ENCODE data around the gene U2AF1L4. TPM values are rescaled to one million over a fixed set of nuclear protein-coding genes. Genes with fewer than 3 reads are reported as not detected.

The U2AF1L4 gene
- total RNA-seq, 3 donors from 2014 or later (not counting 1 experiment from before 2014, with no cell fraction given) = 63.7 to 78.2 (median 73.0) TPM

DNA sequence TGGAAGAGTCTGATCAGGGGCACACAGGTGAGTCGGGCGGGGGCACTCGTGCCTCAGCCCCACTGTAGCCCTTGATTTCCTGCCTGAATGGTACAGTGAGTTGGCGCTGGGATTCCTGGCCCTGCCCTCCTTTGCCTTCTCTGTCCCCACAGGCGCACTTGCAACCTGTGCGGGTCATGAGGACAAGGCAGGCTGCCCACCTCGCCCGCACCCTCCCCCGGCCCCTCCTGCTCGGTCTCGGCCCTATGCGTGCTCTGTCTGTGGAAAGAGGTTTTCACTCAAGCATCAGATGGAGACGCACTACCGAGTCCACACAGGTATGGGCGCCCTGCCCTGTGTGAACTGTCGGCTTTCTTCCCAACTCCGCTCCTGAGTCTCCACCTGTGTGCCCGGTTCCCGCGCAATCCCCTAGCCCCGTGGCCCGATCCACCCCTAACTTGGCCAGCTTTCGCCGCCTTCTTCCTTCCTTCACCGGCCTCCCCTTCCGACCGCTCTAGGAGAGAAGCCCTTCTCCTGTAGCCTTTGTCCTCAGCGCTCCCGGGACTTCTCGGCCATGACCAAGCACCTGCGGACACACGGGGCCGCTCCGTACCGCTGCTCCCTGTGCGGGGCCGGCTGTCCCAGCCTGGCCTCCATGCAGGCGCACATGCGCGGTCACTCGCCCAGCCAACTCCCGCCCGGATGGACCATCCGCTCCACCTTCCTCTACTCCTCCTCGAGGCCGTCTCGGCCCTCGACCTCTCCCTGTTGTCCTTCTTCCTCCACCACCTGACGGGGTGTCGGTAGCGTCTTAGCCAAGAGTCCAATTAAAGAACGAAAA lies 29.0 kb downstream of the U2AF1L4 start:
- no peak for TF ChIP-seq CTCF (IDR thresholded peaks at IDR 0.05)
- Mint-ChIP-seq H3K4me3 (peak overlapping the region; percentile 99), H3K27me3 (ENCODE audit: low read depth in 2 of 2) (no peaks in the 10 kb centered on the region), H3K27ac (peak overlapping the region; percentile 94 to 98), H3K9me3 (no peaks in the 10 kb centered on the region), H3K36me3 (no peaks in the 10 kb centered on the region), H3K4me1 (peaks cover 16 to 51% of the 10 kb centered on the region in 2 donors)
- ATAC-seq (no peak), DNase-seq (peak in 1 of 2 donors; percentile 55)
- intact Hi-C loops (cut with micrococcal nuclease) = loop anchor here (1.0 to 2.0 kb wide), 4 partner anchors 14 to 205 kb away; partner anchors contain the start of gene RBM42
- peak overlapping the region; percentile 86 for H3K4me3 ChIP-seq (ENCODE audit: low read length)
- H3K27me3 ChIP-seq (ENCODE audit: control insufficient read depth, insufficient read depth, low read length) = no peaks in the 10 kb centered on the region
- peaks cover 7% of the 10 kb centered on the region for H3K36me3 ChIP-seq (ENCODE audit: control insufficient read depth, insufficient read depth, low read length)
- no peaks in the 10 kb centered on the region for H3K9me3 ChIP-seq (ENCODE audit: control insufficient read depth, insufficient read depth, low read length)
- H3K4me1 ChIP-seq (ENCODE audit: control insufficient read depth, insufficient read depth, low read length) = peaks cover 53% of the 10 kb centered on the region
- peak overlapping the region; percentile 79 for H3K27ac ChIP-seq (ENCODE audit: low read length)
- WGBS (ENCODE audit: insufficient coverage) = 2% methylated on average over 52 of the region's 52 CpGs

- 89% methylated on average over 7 of the region's 7 CpGs for WGBS (ENCODE audit: insufficient coverage)
- peaks cover 4% of the 10 kb centered on the region for H3K36me3 ChIP-seq (ENCODE audit: control insufficient read depth, insufficient read depth, low read length)
- H3K27ac ChIP-seq (ENCODE audit: low read length) = peak overlapping the region; percentile 79
- H3K36me3 Mint-ChIP-seq = no peaks in the 10 kb centered on the region
- H3K27me3 ChIP-seq (ENCODE audit: control insufficient read depth, insufficient read depth, low read length) = no peaks in the 10 kb centered on the region
- ATAC-seq = no peak
- no peak overlapping the region for H3K27ac Mint-ChIP-seq
- TF ChIP-seq CTCF (IDR thresholded peaks at IDR 0.05) = no peak
- intact Hi-C loops (cut with micrococcal nuclease) = no loop called here
- H3K27me3 Mint-ChIP-seq (ENCODE audit: low read depth in 2 of 2) = no peaks in the 10 kb centered on the region
- no peak overlapping the region for H3K4me3 Mint-ChIP-seq
- peaks cover 53% of the 10 kb centered on the region for H3K4me1 ChIP-seq (ENCODE audit: control insufficient read depth, insufficient read depth, low read length)
- no peak overlapping the region for H3K4me3 ChIP-seq (ENCODE audit: low read length)
- H3K9me3 Mint-ChIP-seq = no peaks in the 10 kb centered on the region
- peaks cover 15 to 45% of the 10 kb centered on the region in 2 donors for H3K4me1 Mint-ChIP-seq
- no peaks in the 10 kb centered on the region for H3K9me3 ChIP-seq (ENCODE audit: control insufficient read depth, insufficient read depth, low read length)
- no peak for DNase-seq
These were observed 29.8 kb downstream of the U2AF1L4 start for GRCh38 chr19:35715355-35715809.

DNA sequence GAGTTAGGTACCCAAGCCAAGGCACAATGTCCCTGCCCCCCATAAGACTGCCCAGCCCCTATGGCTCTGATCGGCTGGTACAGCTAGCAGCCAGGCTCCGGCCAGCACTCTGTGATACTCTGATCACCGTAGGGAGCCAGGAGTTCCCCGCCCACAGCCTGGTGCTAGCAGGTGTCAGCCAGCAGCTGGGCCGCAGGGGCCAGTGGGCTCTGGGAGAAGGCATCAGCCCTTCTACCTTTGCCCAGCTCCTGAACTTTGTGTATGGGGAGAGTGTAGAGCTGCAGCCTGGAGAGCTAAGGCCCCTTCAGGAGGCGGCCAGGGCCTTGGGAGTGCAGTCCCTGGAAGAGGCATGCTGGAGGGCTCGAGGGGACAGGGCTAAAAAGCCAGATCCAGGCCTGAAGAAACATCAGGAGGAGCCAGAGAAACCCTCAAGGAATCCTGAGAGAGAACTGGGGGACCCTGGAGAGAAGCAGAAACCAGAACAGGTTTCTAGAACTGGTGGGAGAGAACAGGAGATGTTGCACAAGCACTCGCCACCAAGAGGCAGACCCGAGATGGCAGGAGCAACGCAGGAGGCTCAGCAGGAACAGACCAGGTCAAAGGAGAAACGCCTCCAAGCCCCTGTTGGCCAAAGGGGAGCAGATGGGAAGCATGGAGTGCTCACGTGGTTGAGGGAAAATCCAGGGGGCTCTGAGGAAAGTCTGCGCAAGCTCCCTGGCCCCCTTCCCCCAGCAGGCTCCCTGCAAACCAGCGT lies 30.4 kb downstream of the U2AF1L4 start:
- WGBS (ENCODE audit: insufficient coverage) = 76% methylated on average over 14 of the region's 14 CpGs
- peaks cover 53% of the 10 kb centered on the region for H3K4me1 ChIP-seq (ENCODE audit: control insufficient read depth, insufficient read depth, low read length)
- Mint-ChIP-seq H3K4me3 (peak overlapping the region; percentile 59), H3K4me1 (peaks cover 10 to 41% of the 10 kb centered on the region in 2 donors), H3K9me3 (no peaks in the 10 kb centered on the region), H3K27ac (no peak overlapping the region), H3K36me3 (no peaks in the 10 kb centered on the region), H3K27me3 (ENCODE audit: low read depth in 2 of 2) (no peaks in the 10 kb centered on the region)
- H3K27me3 ChIP-seq (ENCODE audit: control insufficient read depth, insufficient read depth, low read length) = no peaks in the 10 kb centered on the region
- ATAC-seq (no peak), DNase-seq (peak in 1 of 2 donors; percentile 41)
- H3K4me3 ChIP-seq (ENCODE audit: low read length) = no peak overlapping the region
- no peaks in the 10 kb centered on the region for H3K36me3 ChIP-seq (ENCODE audit: control insufficient read depth, insufficient read depth, low read length)
- intact Hi-C loops (cut with micrococcal nuclease) = no loop called here
- no peaks in the 10 kb centered on the region for H3K9me3 ChIP-seq (ENCODE audit: control insufficient read depth, insufficient read depth, low read length)
- TF ChIP-seq CTCF (IDR thresholded peaks at IDR 0.05) = no peak
- peak overlapping the region; percentile 35 for H3K27ac ChIP-seq (ENCODE audit: low read length)

All from natural killer cell (primary cell).